ENCODE measurements around the gene DHX58. TPM values are rescaled to one million over a fixed set of nuclear protein-coding genes. Genes with fewer than 3 reads are reported as not detected.

Gene DHX58
- total RNA-seq, 1 experiment from 2014 or later = 9.7 TPM

- TF ChIP-seq TCF7L2 (IDR thresholded peaks at IDR 0.05; ENCODE audit: low read depth, low read length) = no peak
- no peak for TF ChIP-seq SIN3A (IDR thresholded peaks at IDR 0.05; ENCODE audit: borderline replicate concordance, insufficient read depth, low read depth, low read length)
- no peak for TF ChIP-seq REST (IDR thresholded peaks at IDR 0.05; ENCODE audit: insufficient read depth in 1 of 2, low read depth in 2 of 2, low read length in 1 of 2)
- TF ChIP-seq, protein P1, sequence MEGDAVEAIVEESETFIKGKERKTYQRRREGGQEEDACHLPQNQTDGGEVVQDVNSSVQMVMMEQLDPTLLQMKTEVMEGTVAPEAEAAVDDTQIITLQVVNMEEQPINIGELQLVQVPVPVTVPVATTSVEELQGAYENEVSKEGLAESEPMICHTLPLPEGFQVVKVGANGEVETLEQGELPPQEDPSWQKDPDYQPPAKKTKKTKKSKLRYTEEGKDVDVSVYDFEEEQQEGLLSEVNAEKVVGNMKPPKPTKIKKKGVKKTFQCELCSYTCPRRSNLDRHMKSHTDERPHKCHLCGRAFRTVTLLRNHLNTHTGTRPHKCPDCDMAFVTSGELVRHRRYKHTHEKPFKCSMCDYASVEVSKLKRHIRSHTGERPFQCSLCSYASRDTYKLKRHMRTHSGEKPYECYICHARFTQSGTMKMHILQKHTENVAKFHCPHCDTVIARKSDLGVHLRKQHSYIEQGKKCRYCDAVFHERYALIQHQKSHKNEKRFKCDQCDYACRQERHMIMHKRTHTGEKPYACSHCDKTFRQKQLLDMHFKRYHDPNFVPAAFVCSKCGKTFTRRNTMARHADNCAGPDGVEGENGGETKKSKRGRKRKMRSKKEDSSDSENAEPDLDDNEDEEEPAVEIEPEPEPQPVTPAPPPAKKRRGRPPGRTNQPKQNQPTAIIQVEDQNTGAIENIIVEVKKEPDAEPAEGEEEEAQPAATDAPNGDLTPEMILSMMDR (IDR thresholded peaks at IDR 0.05) = no peak
- TF ChIP-seq POLR2AphosphoS5 (IDR thresholded peaks at IDR 0.05; ENCODE audit: low read depth, low read length) = no peak
- ATAC-seq (no peak; the same call in 1 of the 2 replicates), DNase-seq (ENCODE audit: low read depth, low spot score) (no peak)
- intact Hi-C loops (cut with micrococcal nuclease; ENCODE audit: unreplicated experiment) (no loop called here), in situ Hi-C loops (cut with HindIII; ENCODE audit: low pct_unique_long_range_greater_than_20kb, low sequenced_read_pairs) (no loop called here)
- no peaks in the 10 kb centered on the region for H3K27me3 ChIP-seq (ENCODE audit: control insufficient read depth, insufficient read depth, low read length)
- H3K9me3 ChIP-seq (ENCODE audit: control insufficient read depth, insufficient read depth, low read depth, low read length) = no peaks in the 10 kb centered on the region
- no peaks in the 10 kb centered on the region for H3K4me1 ChIP-seq (ENCODE audit: control insufficient read depth, insufficient read depth, low read length)
- H3K36me3 ChIP-seq (ENCODE audit: control insufficient read depth, insufficient read depth, low read length) = no peaks in the 10 kb centered on the region; the same call in 1 of the 2 replicates
- peak overlapping the region; percentile 65 for H3K27ac ChIP-seq (ENCODE audit: low read length)
- no TSS peak for BruUV-seq (replicated peaks)
- H3K4me3 ChIP-seq (ENCODE audit: low read depth in 2 of 2, low read length in 2 of 2) = peak overlapping the region; percentile 62 to 98
- ChIA-PET POLR2A (no interaction called here), CTCF (no interaction called here)
Observed at GRCh38 chr17:42155614-42156045, 43.1 kb upstream of the DHX58 start.

DNA sequence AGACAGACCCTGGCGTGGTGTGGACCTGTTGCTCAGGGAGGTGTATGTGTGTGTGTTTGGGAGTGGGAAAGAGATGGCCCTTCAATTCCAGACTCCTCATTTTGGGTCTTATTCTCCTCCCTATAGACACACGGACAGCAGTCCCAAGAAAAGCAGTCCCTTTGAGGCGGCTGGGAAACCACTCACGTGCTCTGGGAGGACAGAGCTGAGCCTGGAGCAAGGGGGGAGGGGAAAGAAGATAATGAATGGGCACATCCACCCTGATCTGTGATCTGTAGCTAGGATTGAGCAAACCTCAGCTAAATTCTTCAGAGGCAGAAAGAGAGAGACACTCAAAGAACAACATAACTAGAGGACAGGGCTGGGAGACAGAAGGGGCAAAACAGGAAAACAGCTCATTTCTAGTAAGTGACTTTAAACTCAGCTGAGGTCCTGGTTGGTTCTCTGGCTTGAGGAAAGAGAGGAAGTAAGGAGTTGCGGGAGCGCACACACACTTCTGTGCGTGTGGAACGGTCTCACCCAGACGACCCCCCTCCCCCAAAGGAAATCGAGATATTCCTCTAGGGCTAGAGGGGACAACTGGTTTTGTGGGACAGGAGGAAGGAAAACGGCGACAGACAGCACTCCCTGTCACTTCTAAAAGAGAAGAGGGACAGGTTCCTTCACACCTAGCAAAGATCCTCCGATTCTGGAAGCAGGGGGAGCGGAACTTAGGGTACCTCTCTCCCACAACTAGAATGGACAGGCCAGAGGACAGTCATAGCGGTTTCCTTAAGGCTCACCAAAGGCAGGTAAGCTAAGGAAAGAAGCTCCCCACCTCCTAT is 41.6 kb upstream of the DHX58 start:
- in situ Hi-C loops (cut with HindIII; ENCODE audit: low pct_unique_long_range_greater_than_20kb, low sequenced_read_pairs) (no loop called here), intact Hi-C loops (cut with micrococcal nuclease; ENCODE audit: unreplicated experiment) (no loop called here)
- Histone ChIP-seq H3K4me1 (ENCODE audit: control insufficient read depth, insufficient read depth, low read length) (no peaks in the 10 kb centered on the region), H3K27ac (ENCODE audit: low read length) (peak overlapping the region; percentile 92), H3K9me3 (ENCODE audit: control insufficient read depth, insufficient read depth, low read depth, low read length) (no peaks in the 10 kb centered on the region), H3K36me3 (ENCODE audit: control insufficient read depth, insufficient read depth, low read length) (no peaks in the 10 kb centered on the region; the same call in 1 of the 2 replicates), H3K4me3 (ENCODE audit: low read depth in 2 of 2, low read length in 2 of 2) (peak overlapping the region; percentile 98 to 99), H3K27me3 (ENCODE audit: control insufficient read depth, insufficient read depth, low read length) (no peaks in the 10 kb centered on the region)
- ChIA-PET CTCF (interaction anchor here (0.6 kb wide), 1 partner anchor 68 kb away, joined by 4 read pairs; no protein-coding TSS in a partner anchor), POLR2A (interaction anchor here (0.5 kb wide), 1 partner anchor 10 kb away, joined by 3 read pairs; no protein-coding TSS in a partner anchor)
- TSS peak; percentile 66 for BruUV-seq (replicated peaks)
- no peak for TF ChIP-seq POLR2AphosphoS5 (IDR thresholded peaks at IDR 0.05; ENCODE audit: low read depth, low read length)
- TF ChIP-seq, protein P1 (IDR thresholded peaks at IDR 0.05) = no peak
- TF ChIP-seq REST (IDR thresholded peaks at IDR 0.05; ENCODE audit: insufficient read depth in 1 of 2, low read depth in 2 of 2, low read length in 1 of 2) = no peak
- no peak for TF ChIP-seq SIN3A (IDR thresholded peaks at IDR 0.05; ENCODE audit: borderline replicate concordance, insufficient read depth, low read depth, low read length)
- no peak for TF ChIP-seq TCF7L2 (IDR thresholded peaks at IDR 0.05; ENCODE audit: low read depth, low read length)
- ATAC-seq = peak; percentile 10; the same call in 1 of the 2 replicates
- no peak for DNase-seq (ENCODE audit: low read depth, low spot score)
